ENCODE measurements around the gene ACP5.

DNA sequence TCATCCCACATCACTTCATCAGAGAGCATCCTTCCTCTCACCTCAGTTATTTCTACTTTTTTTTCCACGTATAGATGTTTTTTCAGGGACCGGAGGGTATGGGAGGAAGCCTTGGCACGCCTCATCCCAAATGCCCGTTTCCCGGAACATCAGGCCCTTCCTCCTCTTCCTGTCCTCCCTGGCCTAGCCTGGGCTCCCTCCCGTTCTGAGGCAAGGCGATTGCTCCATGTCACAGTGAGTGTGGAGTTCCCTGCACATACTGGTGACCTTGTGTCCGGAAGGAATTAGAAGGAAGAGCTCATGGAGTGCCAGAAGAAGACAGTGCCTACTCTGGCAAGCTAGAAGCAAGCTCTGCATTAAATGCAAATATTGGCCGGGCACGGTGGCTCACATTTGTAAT is 18.7 kb upstream of the ACP5 start:
- TF ChIP-seq, protein P1, sequence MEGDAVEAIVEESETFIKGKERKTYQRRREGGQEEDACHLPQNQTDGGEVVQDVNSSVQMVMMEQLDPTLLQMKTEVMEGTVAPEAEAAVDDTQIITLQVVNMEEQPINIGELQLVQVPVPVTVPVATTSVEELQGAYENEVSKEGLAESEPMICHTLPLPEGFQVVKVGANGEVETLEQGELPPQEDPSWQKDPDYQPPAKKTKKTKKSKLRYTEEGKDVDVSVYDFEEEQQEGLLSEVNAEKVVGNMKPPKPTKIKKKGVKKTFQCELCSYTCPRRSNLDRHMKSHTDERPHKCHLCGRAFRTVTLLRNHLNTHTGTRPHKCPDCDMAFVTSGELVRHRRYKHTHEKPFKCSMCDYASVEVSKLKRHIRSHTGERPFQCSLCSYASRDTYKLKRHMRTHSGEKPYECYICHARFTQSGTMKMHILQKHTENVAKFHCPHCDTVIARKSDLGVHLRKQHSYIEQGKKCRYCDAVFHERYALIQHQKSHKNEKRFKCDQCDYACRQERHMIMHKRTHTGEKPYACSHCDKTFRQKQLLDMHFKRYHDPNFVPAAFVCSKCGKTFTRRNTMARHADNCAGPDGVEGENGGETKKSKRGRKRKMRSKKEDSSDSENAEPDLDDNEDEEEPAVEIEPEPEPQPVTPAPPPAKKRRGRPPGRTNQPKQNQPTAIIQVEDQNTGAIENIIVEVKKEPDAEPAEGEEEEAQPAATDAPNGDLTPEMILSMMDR (IDR thresholded peaks at IDR 0.05): no peak
- no peak for TF ChIP-seq POLR2A (IDR thresholded peaks at IDR 0.05)
